Hepatocyte (in vitro differentiated cells): ENCODE results near the gene STIMATE. TPM values are rescaled to one million over a fixed set of nuclear protein-coding genes. Genes with fewer than 3 reads are reported as not detected.

Experiments
- DNase-seq: peaks from one replicate; pipeline ENCODE4 v3.0.0-alpha.2; 2016; ENCODE audit warnings: low spot score
- H2AFZ ChIP-seq: fragments of 200-600 bp; sonication (generic); 2 replicates; pipeline ENCODE4 v1.6.0; 2016; ENCODE audit warnings: antibody characterized with exemption, mild to moderate bottlenecking
- H3K27ac ChIP-seq: fragments of 200-600 bp; sonication (generic); 2 replicates; pipeline ENCODE4 v1.5.1; 2016; ENCODE audit warnings: mild to moderate bottlenecking
- H3K27me3 ChIP-seq: fragments of 200-600 bp; sonication (generic); 2 replicates; pipeline ENCODE4 v1.6.1; 2016
- H3K36me3 ChIP-seq: fragments of 200-600 bp; sonication (generic); replicated peaks from 2 replicates; pipeline ENCODE4 v1.5.1; 2016; ENCODE audit warnings: low read depth; ENCODE audit not compliant: insufficient read depth
- H3K4me1 ChIP-seq: fragments of 200-600 bp; sonication (generic); 2 replicates; pipeline ENCODE4 v1.5.1; 2016; ENCODE audit warnings: mild to moderate bottlenecking, moderate library complexity; ENCODE audit not compliant: insufficient read depth
- H3K4me2 ChIP-seq: fragments of 200-600 bp; sonication (generic); 2 replicates; pipeline ENCODE4 v1.6.0; 2016
- H3K4me3 ChIP-seq: fragments of 200-600 bp; sonication (generic); 2 replicates; pipeline ENCODE4 v1.5.1; 2016; ENCODE audit warnings: mild to moderate bottlenecking
- H3K79me2 ChIP-seq: fragments of 200-600 bp; sonication (generic); 2 replicates; pipeline ENCODE4 v1.6.0; 2017; ENCODE audit warnings: mild to moderate bottlenecking
- H3K9me2 ChIP-seq: fragments of 200-600 bp; sonication (generic); replicated peaks from 2 replicates; pipeline ENCODE4 v1.6.0; 2017; ENCODE audit warnings: mild to moderate bottlenecking; ENCODE audit not compliant: insufficient read depth
- H3K9me3 ChIP-seq: fragments of 200-600 bp; sonication (generic); 2 replicates; pipeline ENCODE4 v1.5.1; 2016; ENCODE audit warnings: low read depth, mild to moderate bottlenecking
- H4K20me1 ChIP-seq: fragments of 200-600 bp; sonication (generic); 2 replicates; pipeline ENCODE4 v1.6.0; 2016; ENCODE audit warnings: mild to moderate bottlenecking; ENCODE audit not compliant: insufficient read depth, poor library complexity, severe bottlenecking
- EZH2 ChIP-seq: fragments of 200-600 bp; sonication (generic); IDR thresholded peaks from 2 replicates; pipeline ENCODE4 v1.6.1; 2016; ENCODE audit warnings: antibody characterized with exemption, mild to moderate bottlenecking, borderline replicate concordance
- EZH2phosphoT487 ChIP-seq: fragments of 200-600 bp; sonication (generic); IDR thresholded peaks from one replicate; pipeline ENCODE4 v1.6.1; 2018; ENCODE audit warnings: antibody characterized with exemption, mild to moderate bottlenecking, low read depth, moderate library complexity; ENCODE audit not compliant: unreplicated experiment, severe bottlenecking
- WGBS: methylation state at CpG from one replicate; pipeline ENCODE4 v1.1.6; 2016; ENCODE audit warnings: low lambda C conversion rate; ENCODE audit errors: missing lambda C conversion rate; 5-methylcytosine and 5-hydroxymethylcytosine counted together
- polyA plus RNA-seq: library from polyadenylated mRNA; unstranded; fragments of >200 nt; fragmentation: Nextera tagmentation; extraction: Ambion mirVana; gene quantifications from 2 replicates; pipeline ENCODE4 v1.2.1, GENCODE V29; 2016
- total RNA-seq: library from RNA; depleted of rRNA; stranded (reverse); fragments of >200 nt; gene quantifications from 2 replicates; pipeline ENCODE4 v1.2.3, GENCODE V29; 2014
- TF ChIP-seq, protein P1 (sequence below): fragments of 200-600 bp; sonication (generic); IDR thresholded peaks from 2 replicates; pipeline ENCODE4 v1.5.1; 2016; ENCODE audit warnings: antibody characterized with exemption, mild to moderate bottlenecking; ENCODE audit not compliant: poor library complexity

Gene STIMATE
- total and polyA plus RNA-seq, 2 experiments from 2014 or later: 14.5 to 20.4 TPM

GRCh38 chr3:52798376-52798977 is 98.9 kb downstream of the STIMATE start:
- H3K27ac ChIP-seq: no peak overlapping the region
- WGBS: 92% methylated on average over 9 of the region's 10 CpGs

GRCh38 chr3:52796411-52796810 is 100.9 kb downstream of the STIMATE start:
- TF ChIP-seq EZH2phosphoT487 (no peak), EZH2 (no peak)
- TF ChIP-seq, protein P1, sequence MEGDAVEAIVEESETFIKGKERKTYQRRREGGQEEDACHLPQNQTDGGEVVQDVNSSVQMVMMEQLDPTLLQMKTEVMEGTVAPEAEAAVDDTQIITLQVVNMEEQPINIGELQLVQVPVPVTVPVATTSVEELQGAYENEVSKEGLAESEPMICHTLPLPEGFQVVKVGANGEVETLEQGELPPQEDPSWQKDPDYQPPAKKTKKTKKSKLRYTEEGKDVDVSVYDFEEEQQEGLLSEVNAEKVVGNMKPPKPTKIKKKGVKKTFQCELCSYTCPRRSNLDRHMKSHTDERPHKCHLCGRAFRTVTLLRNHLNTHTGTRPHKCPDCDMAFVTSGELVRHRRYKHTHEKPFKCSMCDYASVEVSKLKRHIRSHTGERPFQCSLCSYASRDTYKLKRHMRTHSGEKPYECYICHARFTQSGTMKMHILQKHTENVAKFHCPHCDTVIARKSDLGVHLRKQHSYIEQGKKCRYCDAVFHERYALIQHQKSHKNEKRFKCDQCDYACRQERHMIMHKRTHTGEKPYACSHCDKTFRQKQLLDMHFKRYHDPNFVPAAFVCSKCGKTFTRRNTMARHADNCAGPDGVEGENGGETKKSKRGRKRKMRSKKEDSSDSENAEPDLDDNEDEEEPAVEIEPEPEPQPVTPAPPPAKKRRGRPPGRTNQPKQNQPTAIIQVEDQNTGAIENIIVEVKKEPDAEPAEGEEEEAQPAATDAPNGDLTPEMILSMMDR: no peak
- no peak overlapping the region for H3K4me3 ChIP-seq
- no peak overlapping the region for H2AFZ ChIP-seq
- H3K79me2 ChIP-seq: no peaks in the 10 kb centered on the region
- DNase-seq: no peak
- no peaks in the 10 kb centered on the region for H4K20me1 ChIP-seq
- H3K9me2 ChIP-seq: no peaks in the 10 kb centered on the region
- H3K27me3 ChIP-seq: no peaks in the 10 kb centered on the region
- no peak overlapping the region for H3K4me2 ChIP-seq
- no peaks in the 10 kb centered on the region for H3K36me3 ChIP-seq
- WGBS: 92% methylated on average over 9 of the region's 9 CpGs
- H3K9me3 ChIP-seq: no peaks in the 10 kb centered on the region
- H3K4me1 ChIP-seq: no peaks in the 10 kb centered on the region
- no peak overlapping the region for H3K27ac ChIP-seq

More at GRCh38 chr3:52798376-52798977, 98.9 kb downstream of the STIMATE start:
- no peak for DNase-seq
- Histone ChIP-seq H3K4me3 (no peak overlapping the region), H3K79me2 (no peaks in the 10 kb centered on the region), H3K36me3 (no peaks in the 10 kb centered on the region), H3K9me2 (no peaks in the 10 kb centered on the region), H4K20me1 (no peaks in the 10 kb centered on the region), H3K27me3 (no peaks in the 10 kb centered on the region), H3K4me2 (no peak overlapping the region), H3K9me3 (no peaks in the 10 kb centered on the region), H2AFZ (no peak overlapping the region), H3K4me1 (no peaks in the 10 kb centered on the region)
- TF ChIP-seq, protein P1: no peak
- no peak for TF ChIP-seq EZH2
- TF ChIP-seq EZH2phosphoT487: no peak

GRCh38 chr3:52795298-52795900 is 101.9 kb downstream of the STIMATE start:
- no peaks in the 10 kb centered on the region for H3K79me2 ChIP-seq
- H2AFZ ChIP-seq: no peak overlapping the region
- no peak overlapping the region for H3K4me2 ChIP-seq
- H4K20me1 ChIP-seq: no peaks in the 10 kb centered on the region
- DNase-seq: no peak
- H3K9me2 ChIP-seq: no peaks in the 10 kb centered on the region
- 80% methylated on average over 9 of the region's 9 CpGs for WGBS
- TF ChIP-seq, protein P1: no peak
- no peak for TF ChIP-seq EZH2phosphoT487
- TF ChIP-seq EZH2: no peak
- no peak overlapping the region for H3K27ac ChIP-seq
- H3K27me3 ChIP-seq: no peaks in the 10 kb centered on the region
- no peaks in the 10 kb centered on the region for H3K9me3 ChIP-seq
- no peaks in the 10 kb centered on the region for H3K4me1 ChIP-seq
- H3K4me3 ChIP-seq: no peak overlapping the region
- H3K36me3 ChIP-seq: no peaks in the 10 kb centered on the region
